ENCODE data around the gene SLC17A1. TPM values are rescaled to one million over a fixed set of nuclear protein-coding genes. Genes with fewer than 3 reads are reported as not detected.

The SLC17A1 gene
- total RNA-seq, 1 donor from 2014 or later: not detected

DNA sequence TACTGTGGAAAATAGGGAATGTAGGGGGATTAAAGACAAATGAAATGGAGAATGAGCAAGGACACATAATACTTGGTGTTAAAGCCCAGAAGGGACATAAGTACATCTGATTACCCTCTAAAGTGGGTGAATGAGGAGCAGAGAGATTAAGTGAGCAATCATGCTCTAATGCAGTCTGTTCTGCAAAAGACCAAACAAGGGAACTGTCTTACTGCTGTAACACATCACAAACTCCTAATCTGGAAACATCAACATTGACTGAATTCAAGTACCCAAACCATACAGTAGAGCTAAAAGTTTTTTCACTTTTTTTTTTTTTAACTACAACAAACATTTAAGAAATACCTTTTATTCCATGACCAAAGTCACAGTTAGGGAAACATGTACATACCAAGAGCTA, 96.6 kb downstream of the SLC17A1 start:
- H3K4me3 Mint-ChIP-seq (ENCODE audit: low read depth): no peak overlapping the region
- no peak for DNase-seq (ENCODE audit: low spot score, unreplicated experiment)
- no peaks in the 10 kb centered on the region for H3K27me3 Mint-ChIP-seq
- no peak overlapping the region for H3K27ac Mint-ChIP-seq
- H3K9me3 Mint-ChIP-seq (ENCODE audit: low read depth): peaks cover 14% of the 10 kb centered on the region
- H3K4me1 Mint-ChIP-seq (ENCODE audit: low read depth): no peaks in the 10 kb centered on the region
- peaks cover 7% of the 10 kb centered on the region for H3K36me3 Mint-ChIP-seq (ENCODE audit: insufficient read depth)
- TF ChIP-seq, protein P1, sequence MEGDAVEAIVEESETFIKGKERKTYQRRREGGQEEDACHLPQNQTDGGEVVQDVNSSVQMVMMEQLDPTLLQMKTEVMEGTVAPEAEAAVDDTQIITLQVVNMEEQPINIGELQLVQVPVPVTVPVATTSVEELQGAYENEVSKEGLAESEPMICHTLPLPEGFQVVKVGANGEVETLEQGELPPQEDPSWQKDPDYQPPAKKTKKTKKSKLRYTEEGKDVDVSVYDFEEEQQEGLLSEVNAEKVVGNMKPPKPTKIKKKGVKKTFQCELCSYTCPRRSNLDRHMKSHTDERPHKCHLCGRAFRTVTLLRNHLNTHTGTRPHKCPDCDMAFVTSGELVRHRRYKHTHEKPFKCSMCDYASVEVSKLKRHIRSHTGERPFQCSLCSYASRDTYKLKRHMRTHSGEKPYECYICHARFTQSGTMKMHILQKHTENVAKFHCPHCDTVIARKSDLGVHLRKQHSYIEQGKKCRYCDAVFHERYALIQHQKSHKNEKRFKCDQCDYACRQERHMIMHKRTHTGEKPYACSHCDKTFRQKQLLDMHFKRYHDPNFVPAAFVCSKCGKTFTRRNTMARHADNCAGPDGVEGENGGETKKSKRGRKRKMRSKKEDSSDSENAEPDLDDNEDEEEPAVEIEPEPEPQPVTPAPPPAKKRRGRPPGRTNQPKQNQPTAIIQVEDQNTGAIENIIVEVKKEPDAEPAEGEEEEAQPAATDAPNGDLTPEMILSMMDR (IDR thresholded peaks at IDR 0.05; ENCODE audit: unreplicated experiment): no peak

Other genes with a start within 250 kb of the SLC17A1 start
- gene SCGN, start 179.8 kb downstream of the SLC17A1 start, total RNA-seq: 95.0 and 97.2 TPM in 2 replicates
- gene SLC17A4, start 77.3 kb downstream of the SLC17A1 start, total RNA-seq: 3.6 and 5.3 TPM in 2 replicates
- gene SLC17A3, start 42.2 kb upstream of the SLC17A1 start, total RNA-seq: 0.34 and 0.58 TPM in 2 replicates
- not detected in 2 replicates for gene SLC17A2, start 98.6 kb upstream of the SLC17A1 start, total RNA-seq
- gene TRIM38, start 130.8 kb upstream of the SLC17A1 start, total RNA-seq: 5.7 and 5.9 TPM in 2 replicates

All from progenitor cell of endocrine pancreas (in vitro differentiated cells).